GM19025 (cell line): ENCODE results near the gene IFT80.

Source experiments
- ATAC-seq: cut with Tn5 transposase; IDR thresholded peaks from one replicate; pipeline ENCODE4 v1.9.1; 2021; ENCODE audit warnings: mild to moderate bottlenecking, low read depth, moderate library complexity; ENCODE audit not compliant: unreplicated experiment

The IFT80 gene

GRCh38 chr3:160217675-160218074 lies 181.3 kb downstream of the IFT80 start:
- no peak for ATAC-seq

- ATAC-seq: no peak
Observed at GRCh38 chr3:160213191-160213590, 185.8 kb downstream of the IFT80 start.

- no peak for ATAC-seq
Observed at GRCh38 chr3:160210799-160211221, 188.2 kb downstream of the IFT80 start.

- ATAC-seq: no peak
Observed at GRCh38 chr3:160210341-160210740, 188.7 kb downstream of the IFT80 start.
